Measurements from ENCODE around the gene YBX3. TPM values are rescaled to one million over a fixed set of nuclear protein-coding genes. Genes with fewer than 3 reads are reported as not detected.

YBX3 gene
- polyA plus RNA-seq, 2 of the 4 experiments (the other 2 are of a cell fraction) = 140 to 150 TPM

DNA sequence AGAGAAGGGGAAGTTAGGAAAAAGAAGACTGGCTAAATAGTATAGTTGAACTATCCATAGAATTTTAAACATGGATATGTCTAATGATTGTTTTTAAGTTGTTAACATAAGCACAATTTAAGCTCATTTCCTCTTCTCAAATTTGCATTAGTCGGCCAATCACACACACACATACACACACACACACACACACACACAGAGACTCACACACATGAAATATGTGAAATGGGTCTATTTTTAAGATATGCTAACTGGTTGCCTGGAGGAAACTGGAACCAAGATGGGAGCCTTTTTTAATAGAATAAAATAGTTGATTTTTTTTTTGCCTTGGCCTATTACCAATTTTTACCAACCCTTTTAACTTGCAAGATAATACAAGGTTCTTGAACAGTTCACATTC lies 25.3 kb downstream of the YBX3 start:
- POLR2A ChIA-PET = no interaction called here
- TF ChIP-seq POLR2AphosphoS2 (conservative IDR thresholded peaks at IDR 0.05; ENCODE audit: low read length) (0 out of 2 replicates have a peak, but pooled peaks have one; percentile 74), SMC3 (IDR thresholded peaks at IDR 0.05) (no peak)
- ATAC-seq (no peak), DNase-seq (ENCODE audit: low read depth in 1 of 2, low spot score in 1 of 2) (no peak), FAIRE-seq (no peak)
- no peak overlapping the region for H3K4me2 ChIP-seq
- H3K4me1 ChIP-seq = no peaks in the 10 kb centered on the region
- CTCF ChIA-PET = interaction anchor here (0.6 to 1.3 kb wide), 2 partner anchors 23 to 331 kb away, joined by 3 to 5 read pairs; no protein-coding TSS in a partner anchor
- 85% methylated on average over 1 of the region's 1 CpG for WGBS (ENCODE audit: missing lambda C conversion rate)
- H3K27ac ChIP-seq = no peak overlapping the region
- H3K9me3 ChIP-seq = no peaks in the 10 kb centered on the region
- no peak overlapping the region for H3K4me3 ChIP-seq

DNA sequence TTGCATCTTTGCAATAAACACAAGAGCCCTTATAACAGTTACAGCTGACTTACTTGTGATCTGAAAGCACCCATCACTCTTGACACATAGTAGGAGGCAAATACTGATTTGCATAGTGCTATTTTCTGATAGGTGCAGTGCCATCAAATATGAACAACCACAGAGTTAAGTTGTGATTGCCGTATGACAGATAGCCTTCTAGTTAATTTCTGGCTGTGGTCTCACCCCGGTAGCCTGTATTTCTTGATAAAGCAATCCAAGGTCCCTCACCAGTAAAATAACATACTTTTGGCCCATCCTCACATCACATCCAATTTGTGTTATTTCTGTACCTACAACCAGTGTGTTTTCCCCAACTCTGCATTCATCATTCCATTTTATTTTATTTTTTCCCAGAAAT lies 26.0 kb downstream of the YBX3 start:
- Histone ChIP-seq H3K9me3 (no peaks in the 10 kb centered on the region), H3K4me3 (no peak overlapping the region), H3K4me1 (no peaks in the 10 kb centered on the region), H3K27ac (no peak overlapping the region), H3K4me2 (no peak overlapping the region)
- POLR2A ChIA-PET = no interaction called here
- FAIRE-seq = no peak
- WGBS (ENCODE audit: missing lambda C conversion rate) = 96% methylated on average over 2 of the region's 2 CpGs
- TF ChIP-seq, protein P1, sequence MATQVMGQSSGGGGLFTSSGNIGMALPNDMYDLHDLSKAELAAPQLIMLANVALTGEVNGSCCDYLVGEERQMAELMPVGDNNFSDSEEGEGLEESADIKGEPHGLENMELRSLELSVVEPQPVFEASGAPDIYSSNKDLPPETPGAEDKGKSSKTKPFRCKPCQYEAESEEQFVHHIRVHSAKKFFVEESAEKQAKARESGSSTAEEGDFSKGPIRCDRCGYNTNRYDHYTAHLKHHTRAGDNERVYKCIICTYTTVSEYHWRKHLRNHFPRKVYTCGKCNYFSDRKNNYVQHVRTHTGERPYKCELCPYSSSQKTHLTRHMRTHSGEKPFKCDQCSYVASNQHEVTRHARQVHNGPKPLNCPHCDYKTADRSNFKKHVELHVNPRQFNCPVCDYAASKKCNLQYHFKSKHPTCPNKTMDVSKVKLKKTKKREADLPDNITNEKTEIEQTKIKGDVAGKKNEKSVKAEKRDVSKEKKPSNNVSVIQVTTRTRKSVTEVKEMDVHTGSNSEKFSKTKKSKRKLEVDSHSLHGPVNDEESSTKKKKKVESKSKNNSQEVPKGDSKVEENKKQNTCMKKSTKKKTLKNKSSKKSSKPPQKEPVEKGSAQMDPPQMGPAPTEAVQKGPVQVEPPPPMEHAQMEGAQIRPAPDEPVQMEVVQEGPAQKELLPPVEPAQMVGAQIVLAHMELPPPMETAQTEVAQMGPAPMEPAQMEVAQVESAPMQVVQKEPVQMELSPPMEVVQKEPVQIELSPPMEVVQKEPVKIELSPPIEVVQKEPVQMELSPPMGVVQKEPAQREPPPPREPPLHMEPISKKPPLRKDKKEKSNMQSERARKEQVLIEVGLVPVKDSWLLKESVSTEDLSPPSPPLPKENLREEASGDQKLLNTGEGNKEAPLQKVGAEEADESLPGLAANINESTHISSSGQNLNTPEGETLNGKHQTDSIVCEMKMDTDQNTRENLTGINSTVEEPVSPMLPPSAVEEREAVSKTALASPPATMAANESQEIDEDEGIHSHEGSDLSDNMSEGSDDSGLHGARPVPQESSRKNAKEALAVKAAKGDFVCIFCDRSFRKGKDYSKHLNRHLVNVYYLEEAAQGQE (IDR thresholded peaks at IDR 0.05) = no peak
- TF ChIP-seq HOXB13 (CRISPR knock-in tag; IDR thresholded peaks at IDR 0.05; ENCODE audit: low read depth) (no peak), NPAS2 (CRISPR knock-in tag; IDR thresholded peaks at IDR 0.05; ENCODE audit: borderline replicate concordance) (no peak), ZNF302 (CRISPR knock-in tag; IDR thresholded peaks at IDR 0.05) (no peak), CBX8 (IDR thresholded peaks at IDR 0.05) (no peak), CEBPB (IDR thresholded peaks at IDR 0.05) (no peak), FOXS1 (CRISPR knock-in tag; IDR thresholded peaks at IDR 0.05) (no peak), EHF (CRISPR knock-in tag; IDR thresholded peaks at IDR 0.05) (no peak), MAZ (IDR thresholded peaks at IDR 0.05; ENCODE audit: borderline replicate concordance, low read depth, low read length) (no peak), KDM5A (IDR thresholded peaks at IDR 0.05) (no peak), NFE2L2 (conservative IDR thresholded peaks at IDR 0.05; ENCODE audit: low read length) (no peak), MAFK (IDR thresholded peaks at IDR 0.05; ENCODE audit: partially characterized antibody) (no peak)
- TF ChIP-seq, protein P2, sequence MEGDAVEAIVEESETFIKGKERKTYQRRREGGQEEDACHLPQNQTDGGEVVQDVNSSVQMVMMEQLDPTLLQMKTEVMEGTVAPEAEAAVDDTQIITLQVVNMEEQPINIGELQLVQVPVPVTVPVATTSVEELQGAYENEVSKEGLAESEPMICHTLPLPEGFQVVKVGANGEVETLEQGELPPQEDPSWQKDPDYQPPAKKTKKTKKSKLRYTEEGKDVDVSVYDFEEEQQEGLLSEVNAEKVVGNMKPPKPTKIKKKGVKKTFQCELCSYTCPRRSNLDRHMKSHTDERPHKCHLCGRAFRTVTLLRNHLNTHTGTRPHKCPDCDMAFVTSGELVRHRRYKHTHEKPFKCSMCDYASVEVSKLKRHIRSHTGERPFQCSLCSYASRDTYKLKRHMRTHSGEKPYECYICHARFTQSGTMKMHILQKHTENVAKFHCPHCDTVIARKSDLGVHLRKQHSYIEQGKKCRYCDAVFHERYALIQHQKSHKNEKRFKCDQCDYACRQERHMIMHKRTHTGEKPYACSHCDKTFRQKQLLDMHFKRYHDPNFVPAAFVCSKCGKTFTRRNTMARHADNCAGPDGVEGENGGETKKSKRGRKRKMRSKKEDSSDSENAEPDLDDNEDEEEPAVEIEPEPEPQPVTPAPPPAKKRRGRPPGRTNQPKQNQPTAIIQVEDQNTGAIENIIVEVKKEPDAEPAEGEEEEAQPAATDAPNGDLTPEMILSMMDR (IDR thresholded peaks at IDR 0.05) = no peak
- DNase-seq (ENCODE audit: low read depth in 1 of 2, low spot score in 1 of 2) = no peak
- CTCF ChIA-PET = interaction anchor here (1.3 kb wide), 1 partner anchor 330 kb away, joined by 5 read pairs; no protein-coding TSS in a partner anchor
- ATAC-seq = no peak

DNA sequence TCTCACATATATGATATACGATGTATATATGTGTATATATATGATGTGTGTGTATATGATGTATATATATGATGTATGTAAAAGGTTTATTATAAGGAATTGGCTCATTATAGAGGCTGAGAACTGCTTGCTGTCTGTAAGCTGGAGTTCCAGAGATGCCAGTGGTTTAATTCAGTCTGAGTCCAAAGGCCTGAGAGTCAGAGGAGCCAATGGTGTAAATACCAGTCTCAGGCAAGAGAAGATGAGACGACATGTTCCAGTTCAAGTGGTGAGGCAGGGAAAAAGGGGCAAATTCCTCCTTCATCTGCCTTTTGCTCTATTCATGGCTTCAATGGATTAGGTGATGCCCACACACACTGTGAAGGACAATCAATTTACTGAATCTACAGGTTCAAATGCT lies 32.2 kb downstream of the YBX3 start:
- no peaks in the 10 kb centered on the region for H3K4me1 ChIP-seq
- no peaks in the 10 kb centered on the region for H3K9me3 ChIP-seq
- no peak overlapping the region for H3K4me3 ChIP-seq
- ChIA-PET POLR2A (no interaction called here), CTCF (no interaction called here)
- FAIRE-seq (no peak), DNase-seq (ENCODE audit: low read depth in 1 of 2, low spot score in 1 of 2) (no peak), ATAC-seq (no peak)
- H3K27ac ChIP-seq = no peak overlapping the region
- no peak overlapping the region for H3K4me2 ChIP-seq
- WGBS (ENCODE audit: missing lambda C conversion rate) = 93% methylated on average over 2 of the region's 2 CpGs
- TF ChIP-seq RCOR1 (IDR thresholded peaks at IDR 0.05; ENCODE audit: low read depth, low read length) = no peak
- TF ChIP-seq CHD2 (IDR thresholded peaks at IDR 0.05; ENCODE audit: low read length, partially characterized antibody) = no peak
- TF ChIP-seq ESRRA (IDR thresholded peaks at IDR 0.05; ENCODE audit: borderline replicate concordance, low read length) = no peak

All from A549 (cell line).